ENCODE results near the gene HEBP2.

DNA sequence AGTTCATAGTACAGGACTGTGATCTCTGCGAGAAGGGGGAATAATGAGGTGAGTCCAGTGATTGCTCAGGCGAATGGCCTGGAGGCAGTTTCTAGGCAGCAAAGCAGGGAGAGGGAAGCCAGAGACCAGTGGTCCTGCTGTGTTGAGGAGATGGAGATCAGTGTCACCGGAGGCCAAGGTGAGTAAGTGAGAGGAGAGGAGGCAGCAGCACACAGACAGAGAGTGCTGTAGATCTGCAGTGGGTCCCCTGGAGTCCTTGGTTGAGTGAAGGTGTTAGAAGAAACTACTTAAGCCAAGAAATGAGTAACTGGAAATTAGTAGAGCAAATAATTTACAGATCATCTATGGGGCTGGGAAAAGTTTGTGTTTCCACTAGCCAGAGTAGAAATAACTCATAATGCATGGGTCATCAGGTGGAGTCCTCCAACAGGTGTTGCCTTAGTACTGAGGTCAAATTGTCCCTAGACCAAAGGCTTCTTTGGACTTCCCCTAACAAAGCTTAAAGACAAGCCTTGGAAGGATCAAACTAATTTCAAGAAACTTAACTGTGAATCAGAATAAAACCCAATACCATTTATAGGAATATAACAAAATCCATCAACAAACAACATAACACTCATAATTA is 13.6 kb downstream of the HEBP2 start:
- TF ChIP-seq EZH2 (IDR thresholded peaks at IDR 0.05) = no peak
- no peak for TF ChIP-seq POLR2AphosphoS5 (IDR thresholded peaks at IDR 0.05; ENCODE audit: borderline replicate concordance, low read depth, low read length)

Data from SK-N-MC (cell line).